Liver (tissue), 9 donors: ENCODE results near the gene BRD1. TPM values are rescaled to one million over a fixed set of nuclear protein-coding genes. Genes with fewer than 3 reads are reported as not detected.

Experiments
- DNase-seq: peaks from one replicate; pipeline ENCODE4 v3.0.0-alpha.2; 2017; ENCODE audit warnings: low spot score
- H3K27ac ChIP-seq, 2 donors: one replicate each; pipeline ENCODE4 v1.7.0; 2013; ENCODE audit warnings: inconsistent platforms in 2 of 2, low read length in 2 of 2, control low read depth in 1 of 2, low read depth in 1 of 2, mild to moderate bottlenecking in 1 of 2
- H3K27me3 ChIP-seq, 4 donors: one replicate each; pipeline versions ENCODE4 v1.6.1 to v1.7.0; 2013; ENCODE audit warnings: low read length in 3 of 4, inconsistent platforms in 1 of 4, mild to moderate bottlenecking in 1 of 4, moderate library complexity in 1 of 4; ENCODE audit not compliant: control insufficient read depth in 4 of 4, insufficient read depth in 4 of 4
- H3K36me3 ChIP-seq, 4 donors: one replicate each; pipeline versions ENCODE4 v1.6.1 to v1.7.0; 2013; ENCODE audit warnings: low read length in 3 of 4, mild to moderate bottlenecking in 3 of 4, low read depth in 1 of 4, moderate library complexity in 1 of 4; ENCODE audit not compliant: control insufficient read depth in 4 of 4, insufficient read depth in 3 of 4
- H3K4me1 ChIP-seq, 4 donors: one replicate each; pipeline versions ENCODE4 v1.6.1 to v1.7.0; 2013; ENCODE audit warnings: low read length in 3 of 4, mild to moderate bottlenecking in 3 of 4, moderate library complexity in 1 of 4; ENCODE audit not compliant: control insufficient read depth in 4 of 4, insufficient read depth in 4 of 4
- H3K4me3 ChIP-seq, 3 donors: one replicate each; pipeline versions ENCODE4 v1.6.1 to v1.7.0; 2013; ENCODE audit warnings: low read length in 3 of 3, control low read depth in 1 of 3, low read depth in 1 of 3, mild to moderate bottlenecking in 1 of 3
- H3K9ac ChIP-seq, 2 donors: one replicate each; pipeline ENCODE4 v1.7.0; 2013; ENCODE audit warnings: low read length in 2 of 2, mild to moderate bottlenecking in 2 of 2, moderate library complexity in 2 of 2, control low read depth in 1 of 2, low read depth in 1 of 2
- H3K9me3 ChIP-seq, 4 donors: one replicate each; pipeline versions ENCODE4 v1.6.1 to v1.7.0; 2013; ENCODE audit warnings: low read length in 3 of 4; ENCODE audit not compliant: control insufficient read depth in 4 of 4
- ATF3 ChIP-seq: IDR thresholded peaks from 2 replicates; pipeline ENCODE4 v1.6.1; 2016; ENCODE audit warnings: antibody characterized with exemption
- CTCF ChIP-seq: fragments of 150-350 bp; IDR thresholded peaks from 2 replicates; pipeline ENCODE4 v1.5.1; 2017; ENCODE audit warnings: improper control_type of control experiment, low read depth, low read length; ENCODE audit not compliant: missing input control
- EGR1 ChIP-seq, 2 donors: IDR thresholded peaks; 2 replicates each; pipeline ENCODE4 v1.6.1; 2016 to 2018; ENCODE audit warnings: antibody characterized with exemption in 2 of 2, low read depth in 2 of 2
- FOXA1 ChIP-seq: IDR thresholded peaks from 2 replicates; pipeline ENCODE4 v1.6.1; 2016; ENCODE audit warnings: antibody characterized with exemption
- FOXA2 ChIP-seq: IDR thresholded peaks from 2 replicates; pipeline ENCODE4 v1.6.1; 2016; ENCODE audit warnings: antibody characterized with exemption
- GABPA ChIP-seq, 2 donors: IDR thresholded peaks in 1 of 2; conservative IDR thresholded peaks in 1 of 2; 2 replicates each; pipeline ENCODE4 v1.6.1; 2016; ENCODE audit warnings: antibody characterized with exemption in 2 of 2, mild to moderate bottlenecking in 1 of 2, moderate library complexity in 1 of 2
- HNF4A ChIP-seq, 2 donors: conservative IDR thresholded peaks; 2 replicates each; pipeline ENCODE4 v1.6.1; 2016; ENCODE audit warnings: antibody characterized with exemption in 2 of 2, mild to moderate bottlenecking in 2 of 2
- JUND ChIP-seq, 2 donors: IDR thresholded peaks; 2 replicates each; pipeline ENCODE4 v1.6.1; 2016; ENCODE audit warnings: antibody characterized with exemption in 2 of 2
- MAX ChIP-seq: IDR thresholded peaks from 2 replicates; pipeline ENCODE4 v1.6.1; 2016; ENCODE audit warnings: antibody characterized with exemption
- NR2F2 ChIP-seq: IDR thresholded peaks from 2 replicates; pipeline ENCODE4 v1.6.1; 2016; ENCODE audit warnings: antibody characterized with exemption
- RAD21 ChIP-seq, 2 donors: IDR thresholded peaks; 2 replicates each; pipeline ENCODE4 v1.6.1; 2016; ENCODE audit warnings: antibody characterized with exemption in 2 of 2, mild to moderate bottlenecking in 2 of 2
- REST ChIP-seq: IDR thresholded peaks from 2 replicates; pipeline ENCODE4 v1.6.1; 2016; ENCODE audit warnings: antibody characterized with exemption, mild to moderate bottlenecking
- RXRA ChIP-seq, 2 donors: IDR thresholded peaks; 2 replicates each; pipeline ENCODE4 v1.6.1; 2017 to 2018; ENCODE audit warnings: antibody characterized with exemption in 2 of 2, mild to moderate bottlenecking in 1 of 2
- SP1 ChIP-seq: IDR thresholded peaks from 2 replicates; pipeline ENCODE4 v1.6.1; 2018; ENCODE audit warnings: antibody characterized with exemption, mild to moderate bottlenecking
- TAF1 ChIP-seq: conservative IDR thresholded peaks from 2 replicates; pipeline ENCODE4 v1.6.1; 2016; ENCODE audit warnings: antibody characterized with exemption, mild to moderate bottlenecking
- YY1 ChIP-seq: IDR thresholded peaks from 2 replicates; pipeline ENCODE4 v1.6.1; 2016; ENCODE audit warnings: antibody characterized with exemption, mild to moderate bottlenecking
- ZBTB33 ChIP-seq: IDR thresholded peaks from 2 replicates; pipeline ENCODE4 v1.6.1; 2016; ENCODE audit warnings: antibody characterized with exemption
- WGBS: extraction: QIAGEN DNeasy Blood & Tissue Kit; methylation state at CpG from one replicate; pipeline ENCODE4 v1.1.7; 2013; 5-methylcytosine and 5-hydroxymethylcytosine counted together
- polyA plus RNA-seq, 2 donors: library from polyadenylated mRNA; stranded (reverse) in 1 of 2; unstranded in 1 of 2; fragments of 200-250 nt in 1 of 2; fragments of >200 nt in 1 of 2; fragmentation: Nextera tagmentation in 1 of 2; extraction: Ambion mirVana in 1 of 2; gene quantifications; one replicate each; pipeline versions ENCODE4 v1.2.1 to v1.2.3, GENCODE V29; 2013 to 2015
- total RNA-seq, 2 donors: library from RNA; depleted of rRNA; stranded (reverse); fragments of >200 nt; gene quantifications; one replicate each; pipeline ENCODE4 v1.2.3, GENCODE V29; 2014
- donor health status: healthy.
- donor health status: healthy.
- donor health status: healthy.
- donor health status: healthy.
- donor health status: healthy.

The BRD1 gene
- total and polyA plus RNA-seq, 4 donors = 3.3 to 20.7 (median 11.6) TPM

- Histone ChIP-seq H3K4me1 (no peaks in the 10 kb centered on the region), H3K9me3 (no peaks in the 10 kb centered on the region), H3K27me3 (no peaks in the 10 kb centered on the region), H3K4me3 (no peak overlapping the region), H3K36me3 (peaks cover 25 to 64% (median 33%) of the 10 kb centered on the region in 4 donors), H3K27ac (no peak overlapping the region), H3K9ac (no peak overlapping the region)
- WGBS = 92% methylated on average over 13 of the region's 13 CpGs
- TF ChIP-seq GABPA (IDR thresholded peaks at IDR 0.05 in 1 of 2, conservative IDR thresholded peaks at IDR 0.05 in 1 of 2) = no peak
- no peak for TF ChIP-seq HNF4A (conservative IDR thresholded peaks at IDR 0.05)
- TF ChIP-seq JUND (IDR thresholded peaks at IDR 0.05) = no peak
- no peak for TF ChIP-seq YY1
- no peak for TF ChIP-seq RAD21 (IDR thresholded peaks at IDR 0.05)
- TF ChIP-seq FOXA1 = no peak
- no peak for DNase-seq
These were observed 48.5 kb downstream of the BRD1 start for GRCh38 chr22:49779211-49779610.

GRCh38 chr22:49777569-49778249 is 50.0 kb downstream of the BRD1 start:
- H3K4me3 ChIP-seq = no peak overlapping the region
- no peaks in the 10 kb centered on the region for H3K9me3 ChIP-seq
- H3K36me3 ChIP-seq = peaks cover 26 to 65% (median 30%) of the 10 kb centered on the region in 4 donors
- no peaks in the 10 kb centered on the region for H3K4me1 ChIP-seq
- H3K9ac ChIP-seq = no peak overlapping the region
- H3K27me3 ChIP-seq = no peaks in the 10 kb centered on the region
- 92% methylated on average over 40 of the region's 40 CpGs for WGBS
- TF ChIP-seq RXRA (IDR thresholded peaks at IDR 0.05) (no peak), FOXA1 (no peak), HNF4A (conservative IDR thresholded peaks at IDR 0.05) (no peak), ZBTB33 (no peak), JUND (IDR thresholded peaks at IDR 0.05) (no peak), REST (no peak), SP1 (no peak)
- DNase-seq = no peak
- H3K27ac ChIP-seq = no peak overlapping the region

GRCh38 chr22:49776891-49777290 is 50.8 kb downstream of the BRD1 start:
- Histone ChIP-seq H3K9ac (no peak overlapping the region), H3K9me3 (no peaks in the 10 kb centered on the region), H3K27ac (no peak overlapping the region), H3K4me3 (no peak overlapping the region), H3K4me1 (no peaks in the 10 kb centered on the region), H3K36me3 (peaks cover 28 to 65% (median 29%) of the 10 kb centered on the region in 4 donors), H3K27me3 (no peaks in the 10 kb centered on the region)
- 93% methylated on average over 29 of the region's 29 CpGs for WGBS
- TF ChIP-seq EGR1 (IDR thresholded peaks at IDR 0.05; ENCODE audit: low read depth in 2 of 2) (no peak), CTCF (no peak), MAX (no peak), HNF4A (conservative IDR thresholded peaks at IDR 0.05) (no peak), ZBTB33 (no peak), TAF1 (no peak), GABPA (IDR thresholded peaks at IDR 0.05 in 1 of 2, conservative IDR thresholded peaks at IDR 0.05 in 1 of 2) (no peak), NR2F2 (no peak), SP1 (no peak), FOXA2 (no peak), ATF3 (no peak), RAD21 (IDR thresholded peaks at IDR 0.05) (no peak)
- no peak for DNase-seq
